GM23338 (cell line): ENCODE measurements around the gene ELMOD2. TPM values are rescaled to one million over a fixed set of nuclear protein-coding genes. Genes with fewer than 3 reads are reported as not detected.

Source experiments
- ATAC-seq: fragments of 200-7000 bp; cut with Tn5 transposase; 3 replicates; pipeline ENCODE4 v1.9.1; 2020
- DNase-seq: peaks from one replicate; pipeline ENCODE4 v3.0.0-alpha.2; 2015; ENCODE audit warnings: low spot score
- H2AFZ ChIP-seq: fragments of 200-600 bp; sonication (generic); 2 replicates; pipeline ENCODE4 v1.8.0; 2016; ENCODE audit warnings: antibody characterized with exemption, mild to moderate bottlenecking, moderate library complexity
- H3F3A ChIP-seq: fragments of 200-600 bp; sonication (generic); replicated peaks from 2 replicates; pipeline ENCODE4 v1.8.0; 2017; ENCODE audit warnings: antibody characterized with exemption, mixed run types, low read depth
- H3K27ac ChIP-seq: fragments of 200-600 bp; sonication (generic); 2 replicates; pipeline ENCODE4 v1.6.1; 2016; ENCODE audit warnings: low read depth
- H3K27me3 ChIP-seq: fragments of 200-600 bp; sonication (generic); 2 replicates; pipeline ENCODE4 v1.8.0; 2016; ENCODE audit warnings: mild to moderate bottlenecking, mixed run types, moderate library complexity; ENCODE audit not compliant: insufficient read depth
- H3K36me3 ChIP-seq: fragments of 200-600 bp; sonication (generic); 2 replicates; pipeline ENCODE4 v1.8.0; 2016; ENCODE audit warnings: mild to moderate bottlenecking; ENCODE audit not compliant: insufficient read depth
- H3K4me1 ChIP-seq: fragments of 200-600 bp; sonication (generic); 2 replicates; pipeline ENCODE4 v1.8.0; 2016; ENCODE audit warnings: mild to moderate bottlenecking, moderate library complexity; ENCODE audit not compliant: insufficient read depth
- H3K4me2 ChIP-seq: fragments of 200-600 bp; sonication (generic); 2 replicates; pipeline ENCODE4 v1.7.1; 2017; ENCODE audit warnings: mixed run types
- H3K4me3 ChIP-seq: fragments of 200-600 bp; sonication (generic); 2 replicates; pipeline ENCODE4 v1.6.1; 2016; ENCODE audit warnings: mixed run types
- H3K79me2 ChIP-seq: fragments of 200-600 bp; sonication (generic); replicated peaks from 2 replicates; pipeline ENCODE4 v1.8.0; 2017; ENCODE audit warnings: mild to moderate bottlenecking; ENCODE audit not compliant: insufficient read depth
- H3K9me2 ChIP-seq: fragments of 200-600 bp; sonication (generic); 2 replicates; pipeline ENCODE4 v1.8.0; 2017; ENCODE audit not compliant: insufficient read depth
- H4K20me1 ChIP-seq: fragments of 200-600 bp; sonication (generic); replicated peaks from 2 replicates; pipeline ENCODE4 v1.8.0; 2017; ENCODE audit warnings: mild to moderate bottlenecking; ENCODE audit not compliant: insufficient read depth
- H3K27ac Mint-ChIP-seq: 2 replicates; pipeline ENCODE4 v1.8.0; 2020; ENCODE audit warnings: inconsistent platforms, mild to moderate bottlenecking, moderate library complexity, mixed read lengths
- H3K27me3 Mint-ChIP-seq: 3 replicates; pipeline ENCODE4 v1.8.0; 2022; ENCODE audit warnings: low read depth, mild to moderate bottlenecking, moderate library complexity, mixed read lengths, inconsistent platforms; ENCODE audit not compliant: insufficient read depth, poor library complexity
- H3K36me3 Mint-ChIP-seq: 3 replicates; pipeline ENCODE4 v1.8.0; 2021; ENCODE audit warnings: low read depth, mild to moderate bottlenecking, inconsistent platforms, moderate library complexity, mixed read lengths
- H3K4me1 Mint-ChIP-seq: 3 replicates; pipeline ENCODE4 v1.8.0; 2020; ENCODE audit warnings: mild to moderate bottlenecking, inconsistent platforms, mixed read lengths
- H3K4me3 Mint-ChIP-seq: 3 replicates; pipeline ENCODE4 v1.8.0; 2021; ENCODE audit warnings: moderate library complexity, mild to moderate bottlenecking, inconsistent platforms, mixed read lengths
- H3K9me3 Mint-ChIP-seq: 3 replicates; pipeline ENCODE4 v1.8.0; 2020; ENCODE audit warnings: moderate library complexity, mild to moderate bottlenecking, inconsistent platforms, mixed read lengths
- CREB1 ChIP-seq: fragments of 250-450 bp; sonication (Bioruptor Pico); IDR thresholded peaks from 2 replicates; pipeline ENCODE4 v1.5.0; 2020; ENCODE audit warnings: low read depth, mild to moderate bottlenecking, moderate library complexity
- JUNB ChIP-seq: IDR thresholded peaks from one replicate; pipeline ENCODE4 v1.6.1; 2016; ENCODE audit warnings: antibody characterized with exemption; ENCODE audit not compliant: unreplicated experiment
- NANOG ChIP-seq: IDR thresholded peaks from 2 replicates; pipeline ENCODE4 v1.6.1; 2016; ENCODE audit warnings: antibody characterized with exemption, borderline replicate concordance
- POLR2AphosphoS5 ChIP-seq: IDR thresholded peaks from 2 replicates; pipeline ENCODE4 v1.6.1; 2016; ENCODE audit warnings: antibody characterized with exemption, low read depth
- REST ChIP-seq: IDR thresholded peaks from one replicate; pipeline ENCODE4 v1.6.1; 2018; ENCODE audit warnings: antibody characterized with exemption; ENCODE audit not compliant: unreplicated experiment
- ZNF114 ChIP-seq: fragments of 250-450 bp; sonication (Bioruptor Pico); IDR thresholded peaks from 2 replicates; pipeline ENCODE4 v1.5.0; 2020; ENCODE audit warnings: mild to moderate bottlenecking, moderate library complexity
- ZNF331 ChIP-seq: fragments of 250-450 bp; sonication (Bioruptor Pico); IDR thresholded peaks from 2 replicates; pipeline ENCODE4 v1.5.0; 2020; ENCODE audit warnings: low read depth, mild to moderate bottlenecking, moderate library complexity
- polyA plus RNA-seq: library from polyadenylated mRNA; unstranded; fragments of >200 nt; fragmentation: Nextera tagmentation; extraction: Ambion mirVana; gene quantifications from 2 replicates; pipeline ENCODE4 v1.2.1, GENCODE V29; 2016
- total RNA-seq: library from RNA; depleted of rRNA; stranded (reverse); fragments of >200 nt; shearing (Covaris generic); gene quantifications from 2 replicates; pipeline ENCODE4 v1.2.3, GENCODE V29; 2014
- TF ChIP-seq, protein P1 (sequence below): IDR thresholded peaks from 2 replicates; pipeline ENCODE4 v1.6.1; 2016; ENCODE audit warnings: antibody characterized with exemption
- TF ChIP-seq, protein P2 (sequence below): fragments of 250-450 bp; sonication (Bioruptor Pico); IDR thresholded peaks from 2 replicates; pipeline ENCODE4 v1.5.0; 2020; ENCODE audit warnings: mild to moderate bottlenecking, moderate library complexity
- TF ChIP-seq, protein P3 (sequence below), 2 experiments: fragments of 200-600 bp in 1 of 2; sonication (generic) in 1 of 2; conservative IDR thresholded peaks; 2 replicates each; pipeline versions ENCODE4 v1.5.1 to v1.6.1; 2016 to 2017; ENCODE audit warnings: antibody characterized with exemption in 2 of 2, low read depth in 2 of 2, mild to moderate bottlenecking in 2 of 2, moderate library complexity in 1 of 2

ELMOD2 gene
- total and polyA plus RNA-seq, 2 experiments from 2014 or later: 17.9 to 28.9 TPM

DNA sequence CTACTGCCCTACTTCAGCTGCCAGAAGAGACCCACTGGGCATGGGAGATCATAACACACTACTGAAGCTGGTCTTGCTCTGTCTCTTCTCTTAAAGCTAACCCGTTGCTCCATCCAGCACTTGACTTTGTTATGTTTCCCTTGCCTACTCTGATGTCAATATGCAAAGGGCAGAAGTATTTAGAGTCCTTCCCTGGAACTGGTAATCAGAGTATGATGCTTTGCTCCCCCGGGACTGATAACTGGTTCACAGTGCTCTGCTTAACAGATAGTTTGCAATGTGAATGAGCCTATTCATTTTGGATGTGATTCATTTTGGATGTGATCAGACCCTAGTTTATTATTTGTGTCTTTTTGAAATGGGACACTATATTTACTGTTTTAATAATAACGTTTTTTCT, 57.1 kb downstream of the ELMOD2 start:
- ATAC-seq (no peak), DNase-seq (no peak)
- Histone ChIP-seq H3K27me3 (peaks cover 14% of the 10 kb centered on the region), H3F3A (no peaks in the 10 kb centered on the region), H4K20me1 (no peaks in the 10 kb centered on the region), H3K36me3 (no peaks in the 10 kb centered on the region), H3K27ac (no peak overlapping the region), H3K4me2 (no peak overlapping the region), H3K79me2 (no peaks in the 10 kb centered on the region), H3K4me1 (no peaks in the 10 kb centered on the region), H2AFZ (no peak overlapping the region), H3K4me3 (no peak overlapping the region), H3K9me2 (no peaks in the 10 kb centered on the region)
- Mint-ChIP-seq H3K4me3 (no peak overlapping the region), H3K36me3 (no peaks in the 10 kb centered on the region), H3K9me3 (no peaks in the 10 kb centered on the region), H3K4me1 (no peaks in the 10 kb centered on the region), H3K27me3 (peaks cover 9% of the 10 kb centered on the region), H3K27ac (no peak overlapping the region)
- TF ChIP-seq ZNF114 (CRISPR knock-in tag) (no peak), ZNF331 (CRISPR knock-in tag) (no peak), JUNB (no peak), REST (no peak)
- TF ChIP-seq, protein P1, sequence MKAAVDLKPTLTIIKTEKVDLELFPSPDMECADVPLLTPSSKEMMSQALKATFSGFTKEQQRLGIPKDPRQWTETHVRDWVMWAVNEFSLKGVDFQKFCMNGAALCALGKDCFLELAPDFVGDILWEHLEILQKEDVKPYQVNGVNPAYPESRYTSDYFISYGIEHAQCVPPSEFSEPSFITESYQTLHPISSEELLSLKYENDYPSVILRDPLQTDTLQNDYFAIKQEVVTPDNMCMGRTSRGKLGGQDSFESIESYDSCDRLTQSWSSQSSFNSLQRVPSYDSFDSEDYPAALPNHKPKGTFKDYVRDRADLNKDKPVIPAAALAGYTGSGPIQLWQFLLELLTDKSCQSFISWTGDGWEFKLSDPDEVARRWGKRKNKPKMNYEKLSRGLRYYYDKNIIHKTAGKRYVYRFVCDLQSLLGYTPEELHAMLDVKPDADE: no peak

DNA sequence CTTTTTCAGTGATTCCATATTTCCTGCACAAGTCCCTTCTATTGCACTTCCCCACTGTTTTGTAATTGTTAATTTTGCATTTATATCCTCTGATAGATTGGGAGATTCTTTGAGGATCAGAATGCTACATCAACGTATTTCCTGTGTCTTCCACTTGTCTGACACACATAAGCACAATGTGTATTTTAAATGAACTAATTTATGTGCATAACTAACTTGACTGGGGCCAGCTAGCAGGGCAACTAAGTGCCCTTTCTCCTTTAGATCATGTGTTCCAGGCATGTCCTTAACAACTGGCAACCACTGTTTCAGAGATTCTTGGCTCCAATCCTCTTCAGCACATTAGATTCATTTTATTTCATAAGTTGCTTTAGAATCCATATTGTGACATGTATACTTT, 60.5 kb downstream of the ELMOD2 start:
- H3K27ac Mint-ChIP-seq: no peak overlapping the region
- TF ChIP-seq, protein P2, sequence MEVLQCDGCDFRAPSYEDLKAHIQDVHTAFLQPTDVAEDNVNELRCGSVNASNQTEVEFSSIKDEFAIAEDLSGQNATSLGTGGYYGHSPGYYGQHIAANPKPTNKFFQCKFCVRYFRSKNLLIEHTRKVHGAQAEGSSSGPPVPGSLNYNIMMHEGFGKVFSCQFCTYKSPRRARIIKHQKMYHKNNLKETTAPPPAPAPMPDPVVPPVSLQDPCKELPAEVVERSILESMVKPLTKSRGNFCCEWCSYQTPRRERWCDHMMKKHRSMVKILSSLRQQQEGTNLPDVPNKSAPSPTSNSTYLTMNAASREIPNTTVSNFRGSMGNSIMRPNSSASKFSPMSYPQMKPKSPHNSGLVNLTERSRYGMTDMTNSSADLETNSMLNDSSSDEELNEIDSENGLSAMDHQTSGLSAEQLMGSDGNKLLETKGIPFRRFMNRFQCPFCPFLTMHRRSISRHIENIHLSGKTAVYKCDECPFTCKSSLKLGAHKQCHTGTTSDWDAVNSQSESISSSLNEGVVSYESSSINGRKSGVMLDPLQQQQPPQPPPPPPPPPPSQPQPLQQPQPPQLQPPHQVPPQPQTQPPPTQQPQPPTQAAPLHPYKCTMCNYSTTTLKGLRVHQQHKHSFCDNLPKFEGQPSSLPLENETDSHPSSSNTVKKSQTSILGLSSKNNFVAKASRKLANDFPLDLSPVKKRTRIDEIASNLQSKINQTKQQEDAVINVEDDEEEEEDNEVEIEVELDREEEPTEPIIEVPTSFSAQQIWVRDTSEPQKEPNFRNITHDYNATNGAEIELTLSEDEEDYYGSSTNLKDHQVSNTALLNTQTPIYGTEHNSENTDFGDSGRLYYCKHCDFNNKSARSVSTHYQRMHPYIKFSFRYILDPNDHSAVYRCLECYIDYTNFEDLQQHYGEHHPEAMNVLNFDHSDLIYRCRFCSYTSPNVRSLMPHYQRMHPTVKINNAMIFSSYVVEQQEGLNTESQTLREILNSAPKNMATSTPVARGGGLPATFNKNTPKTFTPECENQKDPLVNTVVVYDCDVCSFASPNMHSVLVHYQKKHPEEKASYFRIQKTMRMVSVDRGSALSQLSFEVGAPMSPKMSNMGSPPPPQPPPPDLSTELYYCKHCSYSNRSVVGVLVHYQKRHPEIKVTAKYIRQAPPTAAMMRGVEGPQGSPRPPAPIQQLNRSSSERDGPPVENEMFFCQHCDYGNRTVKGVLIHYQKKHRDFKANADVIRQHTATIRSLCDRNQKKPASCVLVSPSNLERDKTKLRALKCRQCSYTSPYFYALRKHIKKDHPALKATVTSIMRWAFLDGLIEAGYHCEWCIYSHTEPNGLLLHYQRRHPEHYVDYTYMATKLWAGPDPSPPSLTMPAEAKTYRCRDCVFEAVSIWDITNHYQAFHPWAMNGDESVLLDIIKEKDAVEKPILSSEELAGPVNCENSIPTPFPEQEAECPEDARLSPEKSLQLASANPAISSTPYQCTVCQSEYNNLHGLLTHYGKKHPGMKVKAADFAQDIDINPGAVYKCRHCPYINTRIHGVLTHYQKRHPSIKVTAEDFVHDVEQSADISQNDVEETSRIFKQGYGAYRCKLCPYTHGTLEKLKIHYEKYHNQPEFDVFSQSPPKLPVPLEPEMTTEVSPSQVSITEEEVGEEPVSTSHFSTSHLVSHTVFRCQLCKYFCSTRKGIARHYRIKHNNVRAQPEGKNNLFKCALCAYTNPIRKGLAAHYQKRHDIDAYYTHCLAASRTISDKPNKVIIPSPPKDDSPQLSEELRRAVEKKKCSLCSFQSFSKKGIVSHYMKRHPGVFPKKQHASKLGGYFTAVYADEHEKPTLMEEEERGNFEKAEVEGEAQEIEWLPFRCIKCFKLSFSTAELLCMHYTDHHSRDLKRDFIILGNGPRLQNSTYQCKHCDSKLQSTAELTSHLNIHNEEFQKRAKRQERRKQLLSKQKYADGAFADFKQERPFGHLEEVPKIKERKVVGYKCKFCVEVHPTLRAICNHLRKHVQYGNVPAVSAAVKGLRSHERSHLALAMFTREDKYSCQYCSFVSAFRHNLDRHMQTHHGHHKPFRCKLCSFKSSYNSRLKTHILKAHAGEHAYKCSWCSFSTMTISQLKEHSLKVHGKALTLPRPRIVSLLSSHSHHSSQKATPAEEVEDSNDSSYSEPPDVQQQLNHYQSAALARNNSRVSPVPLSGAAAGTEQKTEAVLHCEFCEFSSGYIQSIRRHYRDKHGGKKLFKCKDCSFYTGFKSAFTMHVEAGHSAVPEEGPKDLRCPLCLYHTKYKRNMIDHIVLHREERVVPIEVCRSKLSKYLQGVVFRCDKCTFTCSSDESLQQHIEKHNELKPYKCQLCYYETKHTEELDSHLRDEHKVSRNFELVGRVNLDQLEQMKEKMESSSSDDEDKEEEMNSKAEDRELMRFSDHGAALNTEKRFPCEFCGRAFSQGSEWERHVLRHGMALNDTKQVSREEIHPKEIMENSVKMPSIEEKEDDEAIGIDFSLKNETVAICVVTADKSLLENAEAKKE (CRISPR knock-in tag): no peak
- TF ChIP-seq, protein P3, sequence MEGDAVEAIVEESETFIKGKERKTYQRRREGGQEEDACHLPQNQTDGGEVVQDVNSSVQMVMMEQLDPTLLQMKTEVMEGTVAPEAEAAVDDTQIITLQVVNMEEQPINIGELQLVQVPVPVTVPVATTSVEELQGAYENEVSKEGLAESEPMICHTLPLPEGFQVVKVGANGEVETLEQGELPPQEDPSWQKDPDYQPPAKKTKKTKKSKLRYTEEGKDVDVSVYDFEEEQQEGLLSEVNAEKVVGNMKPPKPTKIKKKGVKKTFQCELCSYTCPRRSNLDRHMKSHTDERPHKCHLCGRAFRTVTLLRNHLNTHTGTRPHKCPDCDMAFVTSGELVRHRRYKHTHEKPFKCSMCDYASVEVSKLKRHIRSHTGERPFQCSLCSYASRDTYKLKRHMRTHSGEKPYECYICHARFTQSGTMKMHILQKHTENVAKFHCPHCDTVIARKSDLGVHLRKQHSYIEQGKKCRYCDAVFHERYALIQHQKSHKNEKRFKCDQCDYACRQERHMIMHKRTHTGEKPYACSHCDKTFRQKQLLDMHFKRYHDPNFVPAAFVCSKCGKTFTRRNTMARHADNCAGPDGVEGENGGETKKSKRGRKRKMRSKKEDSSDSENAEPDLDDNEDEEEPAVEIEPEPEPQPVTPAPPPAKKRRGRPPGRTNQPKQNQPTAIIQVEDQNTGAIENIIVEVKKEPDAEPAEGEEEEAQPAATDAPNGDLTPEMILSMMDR (conservative IDR thresholded peaks at IDR 0.05; ENCODE audit: low read depth in 2 of 2): no peak
- TF ChIP-seq CREB1 (CRISPR knock-in tag) (no peak), NANOG (no peak), POLR2AphosphoS5 (no peak)

More for the DNA sequence above, 60.5 kb downstream of the ELMOD2 start:
- H3K4me2 ChIP-seq: no peak overlapping the region
- H3K36me3 ChIP-seq: no peaks in the 10 kb centered on the region
- no peak for DNase-seq
- no peaks in the 10 kb centered on the region for H3K9me3 Mint-ChIP-seq
- H3K4me3 Mint-ChIP-seq: no peak overlapping the region
- 0 out of 2 replicates have a peak overlapping the region, but pooled peaks have one; percentile 19 for H2AFZ ChIP-seq
- no peaks in the 10 kb centered on the region for H3F3A ChIP-seq
- H3K27me3 ChIP-seq: peaks cover 3% of the 10 kb centered on the region; the same call in 1 of the 2 replicates
- H3K9me2 ChIP-seq: no peaks in the 10 kb centered on the region
- H3K27me3 Mint-ChIP-seq: peaks cover 5% of the 10 kb centered on the region
- H3K79me2 ChIP-seq: no peaks in the 10 kb centered on the region
- no peaks in the 10 kb centered on the region for H3K4me1 ChIP-seq
- no peak for ATAC-seq
- no peak overlapping the region for H3K4me3 ChIP-seq
- H3K36me3 Mint-ChIP-seq: no peaks in the 10 kb centered on the region
- H3K27ac ChIP-seq: no peak overlapping the region
- no peaks in the 10 kb centered on the region for H3K4me1 Mint-ChIP-seq
- no peaks in the 10 kb centered on the region for H4K20me1 ChIP-seq
